ENCODE results near the gene PDK1. TPM values are rescaled to one million over a fixed set of nuclear protein-coding genes. Genes with fewer than 3 reads are reported as not detected.
"Not testable (repeated sequence)": the region's sequence is repeated elsewhere in the genome, so short reads cannot be mapped to it uniquely, and the experiment has no call there.

Gene PDK1
- total RNA-seq, 1 donor from 2014 or later, result 51.2 TPM

DNA sequence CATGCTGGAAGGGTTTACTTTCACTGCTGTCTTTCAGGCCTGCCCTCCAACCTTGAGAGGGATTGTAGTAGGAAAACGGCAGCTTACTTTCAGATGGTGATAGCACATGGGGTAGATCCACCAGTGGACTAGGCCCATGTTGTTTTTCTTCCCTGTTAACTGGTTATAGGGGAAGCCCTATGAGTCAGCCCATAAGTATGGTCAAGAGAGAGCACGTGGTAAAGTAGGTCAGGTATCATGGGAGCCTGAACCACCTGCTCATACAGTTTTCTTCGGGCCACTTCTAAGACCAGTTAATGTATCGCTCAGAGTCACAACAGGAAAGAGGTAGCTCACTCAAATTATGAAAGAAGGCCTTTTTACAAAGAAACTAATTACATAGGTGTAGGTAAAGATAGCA lies 33.0 kb downstream of the PDK1 start:
- no peak overlapping the region for H3K4me3 ChIP-seq
- DNase-seq, result no peak
- TF ChIP-seq CTCF (IDR thresholded peaks at IDR 0.05; ENCODE audit: borderline replicate concordance), result no peak
- no peaks in the 10 kb centered on the region for H3K27me3 ChIP-seq (ENCODE audit: low read depth)
- H3K4me1 ChIP-seq, result no peaks in the 10 kb centered on the region
- H3K27ac ChIP-seq (replicated peaks), result no peak overlapping the region
- intact Hi-C loops (cut with micrococcal nuclease), result no loop called here
- peaks cover 49% of the 10 kb centered on the region for H3K36me3 ChIP-seq
- no peaks in the 10 kb centered on the region for H3K9me3 ChIP-seq (replicated peaks)

GRCh38 chr2:172591386-172591785 lies 35.5 kb downstream of the PDK1 start:
- H3K4me1 ChIP-seq; intact Hi-C loops (cut with micrococcal nuclease); DNase-seq; H3K27me3 ChIP-seq (ENCODE audit: low read depth); H3K4me3 ChIP-seq; H3K9me3 ChIP-seq (replicated peaks); H3K27ac ChIP-seq (replicated peaks): not testable (repeated sequence)
- H3K36me3 ChIP-seq, result peaks cover 58% of the 10 kb centered on the region

- H3K27me3 ChIP-seq (ENCODE audit: low read depth); H3K4me1 ChIP-seq; H3K4me3 ChIP-seq; H3K27ac ChIP-seq (replicated peaks); H3K9me3 ChIP-seq (replicated peaks); intact Hi-C loops (cut with micrococcal nuclease); DNase-seq: not testable (repeated sequence)
- peaks cover 58% of the 10 kb centered on the region for H3K36me3 ChIP-seq
Measured at GRCh38 chr2:172592190-172592589, 36.3 kb downstream of the PDK1 start.

GRCh38 chr2:172596776-172597175 lies 40.9 kb downstream of the PDK1 start:
- H3K36me3 ChIP-seq, result peaks cover 31% of the 10 kb centered on the region
- DNase-seq, result no peak
- H3K27me3 ChIP-seq (ENCODE audit: low read depth), result no peaks in the 10 kb centered on the region
- H3K9me3 ChIP-seq (replicated peaks), result no peaks in the 10 kb centered on the region
- no peak overlapping the region for H3K27ac ChIP-seq (replicated peaks)
- H3K4me3 ChIP-seq, result no peak overlapping the region
- no peak for TF ChIP-seq CTCF (IDR thresholded peaks at IDR 0.05; ENCODE audit: borderline replicate concordance)
- intact Hi-C loops (cut with micrococcal nuclease), result no loop called here
- peaks cover 10% of the 10 kb centered on the region for H3K4me1 ChIP-seq

DNA sequence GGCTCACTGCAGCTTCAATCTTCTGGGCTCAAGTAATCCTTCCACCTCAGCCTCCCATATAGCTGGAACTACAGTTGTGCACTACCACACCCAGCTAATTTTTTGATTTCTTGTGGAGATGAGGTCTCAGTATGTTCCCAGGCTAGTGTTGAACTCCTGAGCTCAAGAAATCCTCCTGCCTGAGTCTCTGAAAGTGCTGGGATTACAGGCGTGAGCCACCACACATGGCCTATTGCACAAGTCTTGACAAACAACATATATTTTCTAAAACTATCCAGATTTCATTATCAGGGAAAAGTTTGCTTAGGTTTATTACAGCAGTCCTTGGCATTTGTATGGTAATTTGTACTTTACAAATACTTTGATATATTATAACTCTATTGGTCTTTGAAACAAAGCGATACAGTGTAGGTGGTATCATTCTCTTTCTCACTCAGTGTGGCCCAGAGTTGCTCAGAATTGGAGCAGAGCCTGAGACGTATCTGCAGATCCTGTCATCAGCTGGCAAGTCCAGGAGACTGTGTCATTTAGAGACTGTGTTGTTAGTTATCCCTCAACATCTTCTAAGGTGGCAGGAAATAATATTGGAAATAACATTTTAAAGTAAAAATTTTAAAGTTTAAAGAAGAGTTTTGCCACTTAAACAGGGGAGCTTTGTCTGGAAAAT lies 41.4 kb downstream of the PDK1 start:
- no peak overlapping the region for H3K4me3 ChIP-seq
- peaks cover 31% of the 10 kb centered on the region for H3K36me3 ChIP-seq
- intact Hi-C loops (cut with micrococcal nuclease), result no loop called here
- H3K4me1 ChIP-seq, result peaks cover 10% of the 10 kb centered on the region
- H3K9me3 ChIP-seq (replicated peaks), result no peaks in the 10 kb centered on the region
- no peak for DNase-seq
- TF ChIP-seq CTCF (IDR thresholded peaks at IDR 0.05; ENCODE audit: borderline replicate concordance), result no peak
- H3K27ac ChIP-seq (replicated peaks), result no peak overlapping the region
- no peaks in the 10 kb centered on the region for H3K27me3 ChIP-seq (ENCODE audit: low read depth)

DNA sequence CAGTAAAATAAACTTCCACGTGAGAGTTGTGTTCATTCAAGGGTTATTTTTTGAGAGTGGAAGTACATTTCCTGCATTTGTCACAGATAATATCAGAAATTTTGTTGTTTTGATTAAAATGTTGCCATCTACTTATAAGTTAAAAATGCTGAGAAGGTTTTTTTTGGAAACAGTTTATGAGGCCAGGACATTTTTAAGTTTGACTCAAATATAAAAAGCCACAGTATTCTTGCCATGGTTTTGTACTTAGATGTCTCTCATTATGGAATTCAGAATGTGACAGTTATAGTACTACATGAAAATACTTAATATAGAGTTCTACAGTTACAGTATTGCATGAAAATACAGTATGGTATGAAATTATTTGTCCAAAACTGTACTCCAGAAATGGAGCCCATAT lies 44.1 kb downstream of the PDK1 start:
- H3K36me3 ChIP-seq, result peaks cover 30% of the 10 kb centered on the region
- H3K27ac ChIP-seq (replicated peaks), result no peak overlapping the region
- H3K9me3 ChIP-seq (replicated peaks), result no peaks in the 10 kb centered on the region
- TF ChIP-seq CTCF (IDR thresholded peaks at IDR 0.05; ENCODE audit: borderline replicate concordance), result no peak
- no peak for DNase-seq
- no peaks in the 10 kb centered on the region for H3K27me3 ChIP-seq (ENCODE audit: low read depth)
- peaks cover 10% of the 10 kb centered on the region for H3K4me1 ChIP-seq
- H3K4me3 ChIP-seq, result no peak overlapping the region
- intact Hi-C loops (cut with micrococcal nuclease), result no loop called here
